Uterus (tissue), 4 donors: ENCODE data around the gene CRTAC1. TPM values are rescaled to one million over a fixed set of nuclear protein-coding genes. Genes with fewer than 3 reads are reported as not detected.

Source experiments
- DNase-seq, 2 donors: peaks; one replicate each; pipeline ENCODE4 v3.0.0-alpha.2; 2019 to 2020
- H3K27ac ChIP-seq, 2 donors: fragments of 200-600 bp; sonication (generic); 1 replicate in 1 of 2; 2 replicates in 1 of 2; pipeline ENCODE4 v1.5.1; 2016 to 2018
- H3K27me3 ChIP-seq, 2 donors: fragments of 200-600 bp; sonication (generic); one replicate each; pipeline ENCODE4 v1.5.1; 2018 to 2019; ENCODE audit warnings: control low read depth in 1 of 2
- H3K36me3 ChIP-seq, 2 donors: fragments of 200-600 bp; sonication (generic); one replicate each; pipeline ENCODE4 v1.5.1; 2019; ENCODE audit warnings: control low read depth in 1 of 2
- H3K4me1 ChIP-seq, 2 donors: fragments of 200-600 bp; sonication (generic); one replicate each; pipeline ENCODE4 v1.5.1; 2018 to 2019; ENCODE audit warnings: control low read depth in 1 of 2
- H3K4me3 ChIP-seq, 2 donors: fragments of 200-600 bp; sonication (generic); 1 replicate in 1 of 2; 2 replicates in 1 of 2; pipeline ENCODE4 v1.5.1; 2018 to 2019; ENCODE audit warnings: mild to moderate bottlenecking in 1 of 2
- H3K9me3 ChIP-seq, 2 donors: fragments of 200-600 bp; sonication (generic); one replicate each; pipeline ENCODE4 v1.5.1; 2019; ENCODE audit warnings: control low read depth in 1 of 2
- CTCF ChIP-seq, 4 experiments: fragments of 200-600 bp in 2 of 4; fragments of 450-650 bp in 2 of 4; sonication (generic) in 2 of 4; IDR thresholded peaks; one replicate each; pipeline ENCODE4 v1.5.1; 2016 to 2019; ENCODE audit warnings: antibody characterized with exemption in 4 of 4, mild to moderate bottlenecking in 2 of 4, moderate library complexity in 1 of 4
- POLR2A ChIP-seq, 2 donors: fragments of 450-650 bp; IDR thresholded peaks; one replicate each; pipeline ENCODE4 v1.6.1; 2016; ENCODE audit warnings: antibody characterized with exemption in 2 of 2, mild to moderate bottlenecking in 1 of 2, moderate library complexity in 1 of 2
- intact Hi-C: fragments of 100-400 bp; cut with DNase I; formaldehyde crosslinking; loops from one replicate; pipeline ENCODE4 v1.15.1; 2023; ENCODE audit warnings: low total_unique reads
- total RNA-seq, 4 donors: library from RNA; depleted of rRNA in 3 of 4; stranded (reverse); fragments of >200 nt in 3 of 4; gene quantifications; one replicate each; pipeline versions ENCODE4 v1.1.0 to v1.2.4, GENCODE V29; 2014 to 2023
- donor health status: DM: yes; HTN: yes; CAD: no.

The CRTAC1 gene
- total RNA-seq, 4 donors from 2014 or later, result 0.26 to 7.5 (median 2.0) TPM

DNA sequence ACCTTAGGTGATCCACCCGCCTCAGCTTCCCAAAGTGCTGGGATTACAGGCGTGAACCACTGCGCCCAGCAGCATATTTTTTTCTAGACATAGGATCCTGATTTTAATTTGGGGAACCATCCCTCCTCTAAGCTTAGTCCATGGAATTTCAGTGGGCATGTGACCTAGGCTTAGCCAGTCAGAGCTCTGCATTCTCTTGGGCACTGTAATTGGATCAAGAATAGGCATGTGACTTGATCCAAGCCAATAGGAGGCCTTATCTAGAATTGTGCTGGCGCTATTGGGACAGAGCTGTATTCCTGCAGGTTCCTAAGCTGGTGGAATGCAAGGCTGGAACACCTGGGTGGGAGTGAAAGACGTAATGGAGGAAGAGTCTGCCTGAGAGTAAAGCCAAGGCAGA is 36.7 kb upstream of the CRTAC1 start:
- TF ChIP-seq POLR2A (IDR thresholded peaks at IDR 0.05) (no peak), CTCF (IDR thresholded peaks at IDR 0.05) (no peak)
- Histone ChIP-seq H3K27ac (no peak overlapping the region), H3K4me3 (no peak overlapping the region), H3K9me3 (no peaks in the 10 kb centered on the region), H3K27me3 (no peaks in the 10 kb centered on the region), H3K36me3 (no peaks in the 10 kb centered on the region), H3K4me1 (no peaks in the 10 kb centered on the region)
- no peak for DNase-seq
- intact Hi-C loops, result no loop called here

DNA sequence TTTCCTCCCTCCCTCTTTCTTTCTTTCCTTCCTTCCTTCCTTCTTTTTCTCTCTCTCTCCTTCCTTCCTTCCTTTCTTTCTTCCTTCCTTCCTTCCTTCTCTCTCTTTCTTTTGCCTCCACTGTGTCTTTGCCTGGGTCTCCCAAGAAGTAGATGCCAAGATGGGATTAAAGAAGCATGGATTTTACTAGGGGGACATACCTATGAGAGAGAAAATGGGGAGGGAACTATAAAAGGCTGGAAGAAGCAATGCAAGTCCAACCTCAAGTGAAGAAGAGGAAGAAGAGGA is 33.3 kb upstream of the CRTAC1 start:
- Histone ChIP-seq H3K36me3 (no peaks in the 10 kb centered on the region), H3K27ac (no peak overlapping the region), H3K4me3 (no peak overlapping the region), H3K4me1 (no peaks in the 10 kb centered on the region), H3K9me3 (no peaks in the 10 kb centered on the region), H3K27me3 (no peaks in the 10 kb centered on the region)
- no peak for DNase-seq
- TF ChIP-seq POLR2A (IDR thresholded peaks at IDR 0.05) (no peak), CTCF (IDR thresholded peaks at IDR 0.05) (no peak)
- intact Hi-C loops, result no loop called here

DNA sequence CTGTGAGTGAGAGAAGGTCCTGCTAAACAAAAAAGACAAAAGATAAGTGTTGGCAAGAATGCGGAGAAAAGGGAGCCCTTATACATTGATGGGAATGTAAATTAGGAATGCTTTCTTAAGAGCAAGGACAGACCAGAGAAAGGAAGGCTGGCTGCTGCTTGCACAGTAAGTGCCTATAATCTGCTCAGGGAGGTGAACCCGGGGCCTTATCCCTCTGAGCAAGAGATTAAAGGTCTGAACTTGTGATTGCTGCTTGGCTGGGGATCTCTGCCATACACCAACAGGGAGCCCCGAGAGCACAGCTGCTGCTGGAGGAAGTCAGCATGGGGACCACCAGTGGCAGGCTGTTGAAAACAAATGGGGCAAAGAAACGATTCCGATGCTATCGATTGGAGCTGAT is 32.0 kb upstream of the CRTAC1 start:
- Histone ChIP-seq H3K27me3 (no peaks in the 10 kb centered on the region), H3K9me3 (no peaks in the 10 kb centered on the region), H3K36me3 (no peaks in the 10 kb centered on the region), H3K4me3 (no peak overlapping the region), H3K4me1 (no peaks in the 10 kb centered on the region), H3K27ac (no peak overlapping the region)
- intact Hi-C loops, result no loop called here
- DNase-seq, result no peak
- TF ChIP-seq CTCF (IDR thresholded peaks at IDR 0.05) (no peak), POLR2A (IDR thresholded peaks at IDR 0.05) (no peak)

DNA sequence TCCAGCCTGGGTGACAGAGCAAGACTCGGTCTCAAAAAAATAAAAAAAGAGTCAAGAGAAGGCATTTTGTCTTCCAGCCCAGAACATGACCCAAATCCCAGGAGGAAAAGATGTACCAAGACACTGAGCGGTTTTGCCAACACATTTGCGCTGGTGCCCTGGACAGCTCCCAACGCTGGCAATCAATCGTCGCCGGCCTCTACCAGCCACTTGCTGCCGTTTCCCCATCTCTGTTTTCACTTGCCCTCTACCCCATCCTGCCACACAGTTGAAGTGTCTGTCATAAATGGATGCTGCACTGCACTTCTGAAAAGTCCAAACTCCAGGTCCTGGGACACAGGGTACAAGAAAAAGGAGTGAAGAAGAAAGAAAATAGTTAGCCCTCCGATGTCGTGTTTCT is 29.7 kb upstream of the CRTAC1 start:
- no peak for DNase-seq
- intact Hi-C loops, result no loop called here
- Histone ChIP-seq H3K4me1 (no peaks in the 10 kb centered on the region), H3K4me3 (no peak overlapping the region), H3K27ac (no peak overlapping the region), H3K36me3 (no peaks in the 10 kb centered on the region), H3K27me3 (no peaks in the 10 kb centered on the region), H3K9me3 (no peaks in the 10 kb centered on the region)
- TF ChIP-seq CTCF (IDR thresholded peaks at IDR 0.05), result no peak
- no peak for TF ChIP-seq POLR2A (IDR thresholded peaks at IDR 0.05)

- no peak for DNase-seq
- intact Hi-C loops, result no loop called here
- H3K27ac ChIP-seq, result no peak overlapping the region
- H3K4me1 ChIP-seq, result no peaks in the 10 kb centered on the region
- H3K27me3 ChIP-seq, result no peaks in the 10 kb centered on the region
- no peaks in the 10 kb centered on the region for H3K9me3 ChIP-seq
- TF ChIP-seq POLR2A (IDR thresholded peaks at IDR 0.05), result no peak
- TF ChIP-seq CTCF (IDR thresholded peaks at IDR 0.05), result no peak
- H3K36me3 ChIP-seq, result no peaks in the 10 kb centered on the region
- H3K4me3 ChIP-seq, result no peak overlapping the region
Observed at GRCh38 chr10:98058295-98058694, 27.9 kb upstream of the CRTAC1 start.
